Measurements from ENCODE around the gene KSR2.

Gene KSR2

GRCh38 chr12:117468016-117468415 lies 500.8 kb downstream of the KSR2 start:
- H3K4me1 ChIP-seq (ENCODE audit: control insufficient read depth, insufficient read depth, low read length): no peaks in the 10 kb centered on the region
- no peaks in the 10 kb centered on the region for H3K9me3 ChIP-seq (ENCODE audit: control insufficient read depth, low read length)
- H3K36me3 ChIP-seq (ENCODE audit: control insufficient read depth, insufficient read depth, low read length): no peaks in the 10 kb centered on the region
- H3K4me3 ChIP-seq (ENCODE audit: insufficient read depth, low read depth, low read length): no peak overlapping the region
- 86 to 92% methylated on average over 3 of the region's 3 CpGs for WGBS, 2 experiments
- H3K27ac ChIP-seq (ENCODE audit: insufficient read depth, low read depth, low read length, poor library complexity, severe bottlenecking): no peak overlapping the region
- no peaks in the 10 kb centered on the region for H3K27me3 ChIP-seq (ENCODE audit: control insufficient read depth, insufficient read depth, low read length, poor library complexity, severe bottlenecking)

- no peaks in the 10 kb centered on the region for H3K4me1 ChIP-seq (ENCODE audit: control insufficient read depth, insufficient read depth, low read length)
- H3K36me3 ChIP-seq (ENCODE audit: control insufficient read depth, insufficient read depth, low read length): no peaks in the 10 kb centered on the region
These were observed 501.2 kb downstream of the KSR2 start for GRCh38 chr12:117467588-117467987.

GRCh38 chr12:117466677-117467362 lies 502.0 kb downstream of the KSR2 start:
- Histone ChIP-seq H3K4me3 (ENCODE audit: insufficient read depth, low read depth, low read length) (no peak overlapping the region), H3K9me3 (ENCODE audit: control insufficient read depth, low read length) (no peaks in the 10 kb centered on the region), H3K27me3 (ENCODE audit: control insufficient read depth, insufficient read depth, low read length, poor library complexity, severe bottlenecking) (no peaks in the 10 kb centered on the region), H3K27ac (ENCODE audit: insufficient read depth, low read depth, low read length, poor library complexity, severe bottlenecking) (no peak overlapping the region), H3K36me3 (ENCODE audit: control insufficient read depth, insufficient read depth, low read length) (no peaks in the 10 kb centered on the region), H3K4me1 (ENCODE audit: control insufficient read depth, insufficient read depth, low read length) (no peaks in the 10 kb centered on the region)
- WGBS, 2 experiments: 90 to 91% methylated on average over 20 of the region's 20 CpGs

More at GRCh38 chr12:117467588-117467987, 501.2 kb downstream of the KSR2 start:
- no peak overlapping the region for H3K4me3 ChIP-seq (ENCODE audit: insufficient read depth, low read depth, low read length)
- H3K27ac ChIP-seq (ENCODE audit: insufficient read depth, low read depth, low read length, poor library complexity, severe bottlenecking): no peak overlapping the region
- no peaks in the 10 kb centered on the region for H3K9me3 ChIP-seq (ENCODE audit: control insufficient read depth, low read length)
- no peaks in the 10 kb centered on the region for H3K27me3 ChIP-seq (ENCODE audit: control insufficient read depth, insufficient read depth, low read length, poor library complexity, severe bottlenecking)

GRCh38 chr12:117461732-117462131 lies 507.1 kb downstream of the KSR2 start:
- Histone ChIP-seq H3K4me3 (ENCODE audit: insufficient read depth, low read depth, low read length) (no peak overlapping the region), H3K4me1 (ENCODE audit: control insufficient read depth, insufficient read depth, low read length) (no peaks in the 10 kb centered on the region), H3K27me3 (ENCODE audit: control insufficient read depth, insufficient read depth, low read length, poor library complexity, severe bottlenecking) (no peaks in the 10 kb centered on the region), H3K36me3 (ENCODE audit: control insufficient read depth, insufficient read depth, low read length) (no peaks in the 10 kb centered on the region), H3K27ac (ENCODE audit: insufficient read depth, low read depth, low read length, poor library complexity, severe bottlenecking) (no peak overlapping the region), H3K9me3 (ENCODE audit: control insufficient read depth, low read length) (no peaks in the 10 kb centered on the region)
- 93 to 94% methylated on average over 3 of the region's 3 CpGs for WGBS, 2 experiments

DNA sequence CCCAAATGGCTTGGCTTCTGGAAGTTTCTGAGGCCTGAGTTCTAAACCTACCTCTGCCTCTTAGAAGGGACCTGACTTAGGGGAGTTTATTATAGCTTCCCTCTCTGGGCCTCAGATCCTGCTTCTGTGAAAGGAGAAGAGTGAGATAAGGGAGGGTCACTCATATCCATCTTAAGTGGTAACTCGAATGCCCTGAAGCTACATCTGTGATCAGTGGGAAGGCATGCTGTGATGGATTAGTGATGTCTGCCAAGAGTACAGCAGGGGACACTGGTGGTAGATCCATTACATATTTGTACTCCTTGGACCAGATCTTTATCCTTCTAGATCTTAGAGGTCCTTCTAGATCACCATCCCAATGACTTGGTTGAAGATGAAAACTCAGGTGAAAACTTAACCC lies 509.6 kb downstream of the KSR2 start:
- no peaks in the 10 kb centered on the region for H3K9me3 ChIP-seq (ENCODE audit: control insufficient read depth, low read length)
- 88 to 89% methylated on average over 1 of the region's 1 CpG for WGBS, 2 experiments

GRCh38 chr12:117457189-117457588 lies 511.6 kb downstream of the KSR2 start:
- Histone ChIP-seq H3K9me3 (ENCODE audit: control insufficient read depth, low read length) (no peaks in the 10 kb centered on the region), H3K4me3 (ENCODE audit: insufficient read depth, low read depth, low read length) (no peak overlapping the region), H3K27me3 (ENCODE audit: control insufficient read depth, insufficient read depth, low read length, poor library complexity, severe bottlenecking) (no peaks in the 10 kb centered on the region), H3K36me3 (ENCODE audit: control insufficient read depth, insufficient read depth, low read length) (no peaks in the 10 kb centered on the region), H3K27ac (ENCODE audit: insufficient read depth, low read depth, low read length, poor library complexity, severe bottlenecking) (no peak overlapping the region), H3K4me1 (ENCODE audit: control insufficient read depth, insufficient read depth, low read length) (no peaks in the 10 kb centered on the region)
- 93 to 96% methylated on average over 3 of the region's 3 CpGs for WGBS, 2 experiments

More for the DNA sequence above, 509.6 kb downstream of the KSR2 start:
- no peak overlapping the region for H3K4me3 ChIP-seq (ENCODE audit: insufficient read depth, low read depth, low read length)
- H3K27me3 ChIP-seq (ENCODE audit: control insufficient read depth, insufficient read depth, low read length, poor library complexity, severe bottlenecking): no peaks in the 10 kb centered on the region
- H3K36me3 ChIP-seq (ENCODE audit: control insufficient read depth, insufficient read depth, low read length): no peaks in the 10 kb centered on the region
- H3K27ac ChIP-seq (ENCODE audit: insufficient read depth, low read depth, low read length, poor library complexity, severe bottlenecking): no peak overlapping the region
- H3K4me1 ChIP-seq (ENCODE audit: control insufficient read depth, insufficient read depth, low read length): no peaks in the 10 kb centered on the region

DNA sequence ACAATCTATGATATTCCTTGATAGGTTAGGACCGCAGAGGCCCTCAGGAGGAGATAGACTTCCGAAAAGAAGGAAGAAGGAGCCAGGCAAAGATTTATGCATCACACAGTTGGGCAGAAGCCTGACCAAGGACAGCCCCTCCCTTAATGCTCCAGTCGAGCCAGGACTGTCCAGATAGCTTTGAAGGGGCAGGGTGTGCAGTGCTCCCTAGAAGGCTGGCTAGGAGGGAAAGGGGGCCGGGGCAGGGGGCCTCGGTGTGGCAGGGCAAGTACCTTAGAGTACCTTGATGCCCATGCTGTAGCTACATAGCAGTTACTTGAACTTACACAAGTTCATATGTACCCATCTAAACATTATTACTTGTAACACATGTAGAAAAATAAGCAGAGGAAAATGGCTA lies 512.7 kb downstream of the KSR2 start:
- 93% methylated on average over 5 of the region's 5 CpGs for WGBS, 2 experiments
- no peaks in the 10 kb centered on the region for H3K36me3 ChIP-seq (ENCODE audit: control insufficient read depth, insufficient read depth, low read length)
- peaks cover 3% of the 10 kb centered on the region for H3K4me1 ChIP-seq (ENCODE audit: control insufficient read depth, insufficient read depth, low read length)
- no peak overlapping the region for H3K4me3 ChIP-seq (ENCODE audit: insufficient read depth, low read depth, low read length)
- no peaks in the 10 kb centered on the region for H3K9me3 ChIP-seq (ENCODE audit: control insufficient read depth, low read length)
- no peak overlapping the region for H3K27ac ChIP-seq (ENCODE audit: insufficient read depth, low read depth, low read length, poor library complexity, severe bottlenecking)
- H3K27me3 ChIP-seq (ENCODE audit: control insufficient read depth, insufficient read depth, low read length, poor library complexity, severe bottlenecking): no peaks in the 10 kb centered on the region

DNA sequence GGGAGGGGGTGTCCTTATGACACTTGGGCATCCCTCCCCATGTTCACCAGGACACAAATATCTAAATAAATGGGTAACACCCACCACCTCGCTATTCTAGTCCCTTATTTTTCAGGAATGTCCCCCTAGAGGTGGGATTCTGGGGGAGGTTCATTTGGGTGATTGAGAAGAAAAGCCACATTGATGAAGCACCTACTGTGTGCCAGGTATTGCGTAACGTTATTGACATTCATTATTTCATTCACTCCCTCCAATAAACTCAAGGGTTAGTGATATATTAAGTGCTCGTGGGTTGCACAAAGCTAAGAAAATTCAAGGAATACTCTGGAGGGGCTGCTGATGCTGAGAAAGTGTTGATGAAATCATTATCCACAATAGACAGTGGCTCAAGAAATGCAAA lies 514.8 kb downstream of the KSR2 start:
- Histone ChIP-seq H3K4me1 (ENCODE audit: control insufficient read depth, insufficient read depth, low read length) (peaks cover 8% of the 10 kb centered on the region), H3K9me3 (ENCODE audit: control insufficient read depth, low read length) (no peaks in the 10 kb centered on the region), H3K27ac (ENCODE audit: insufficient read depth, low read depth, low read length, poor library complexity, severe bottlenecking) (no peak overlapping the region), H3K36me3 (ENCODE audit: control insufficient read depth, insufficient read depth, low read length) (no peaks in the 10 kb centered on the region), H3K27me3 (ENCODE audit: control insufficient read depth, insufficient read depth, low read length, poor library complexity, severe bottlenecking) (no peaks in the 10 kb centered on the region), H3K4me3 (ENCODE audit: insufficient read depth, low read depth, low read length) (no peak overlapping the region)
- 92 to 98% methylated on average over 1 to 4 of the region's 4 CpGs for WGBS, 2 experiments

DNA sequence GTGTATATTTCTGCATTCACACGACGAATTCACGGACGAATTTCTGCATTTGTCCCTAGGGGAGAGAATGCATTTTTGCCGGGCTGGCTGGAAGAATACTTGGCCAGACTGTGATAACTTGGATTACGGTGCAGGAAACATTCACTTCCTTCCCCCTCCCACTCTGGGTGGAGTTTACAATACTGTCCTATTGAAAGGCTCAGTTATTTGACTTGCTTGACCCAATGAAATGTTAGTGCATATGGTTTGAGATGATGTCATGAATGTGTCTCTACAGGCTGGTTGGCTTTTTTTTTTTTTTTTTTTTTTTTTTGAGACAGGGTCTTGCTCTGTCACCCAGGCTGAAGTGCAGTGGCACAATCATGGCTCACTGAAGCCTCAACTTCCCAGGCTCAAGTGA lies 516.7 kb downstream of the KSR2 start:
- Histone ChIP-seq H3K36me3 (ENCODE audit: control insufficient read depth, insufficient read depth, low read length) (no peaks in the 10 kb centered on the region), H3K4me3 (ENCODE audit: insufficient read depth, low read depth, low read length) (no peak overlapping the region), H3K9me3 (ENCODE audit: control insufficient read depth, low read length) (no peaks in the 10 kb centered on the region), H3K27me3 (ENCODE audit: control insufficient read depth, insufficient read depth, low read length, poor library complexity, severe bottlenecking) (no peaks in the 10 kb centered on the region), H3K27ac (ENCODE audit: insufficient read depth, low read depth, low read length, poor library complexity, severe bottlenecking) (no peak overlapping the region), H3K4me1 (ENCODE audit: control insufficient read depth, insufficient read depth, low read length) (peaks cover 8% of the 10 kb centered on the region)
- 93% methylated on average over 6 of the region's 6 CpGs for WGBS, 2 experiments

- Histone ChIP-seq H3K27ac (ENCODE audit: insufficient read depth, low read depth, low read length, poor library complexity, severe bottlenecking) (no peak overlapping the region), H3K4me3 (ENCODE audit: insufficient read depth, low read depth, low read length) (no peak overlapping the region), H3K4me1 (ENCODE audit: control insufficient read depth, insufficient read depth, low read length) (peaks cover 11% of the 10 kb centered on the region), H3K9me3 (ENCODE audit: control insufficient read depth, low read length) (no peaks in the 10 kb centered on the region), H3K27me3 (ENCODE audit: control insufficient read depth, insufficient read depth, low read length, poor library complexity, severe bottlenecking) (no peaks in the 10 kb centered on the region), H3K36me3 (ENCODE audit: control insufficient read depth, insufficient read depth, low read length) (no peaks in the 10 kb centered on the region)
- WGBS, 2 experiments: 37 to 49% methylated on average over 5 of the region's 5 CpGs
These were observed 518.6 kb downstream of the KSR2 start for GRCh38 chr12:117450209-117450608.

Data from ectodermal cell (in vitro differentiated cells).